Measurements from ENCODE around the gene SLC35B3. TPM values are rescaled to one million over a fixed set of nuclear protein-coding genes. Genes with fewer than 3 reads are reported as not detected.

SLC35B3 gene
- total RNA-seq, 1 donor from 2014 or later, result 12.9 TPM

DNA sequence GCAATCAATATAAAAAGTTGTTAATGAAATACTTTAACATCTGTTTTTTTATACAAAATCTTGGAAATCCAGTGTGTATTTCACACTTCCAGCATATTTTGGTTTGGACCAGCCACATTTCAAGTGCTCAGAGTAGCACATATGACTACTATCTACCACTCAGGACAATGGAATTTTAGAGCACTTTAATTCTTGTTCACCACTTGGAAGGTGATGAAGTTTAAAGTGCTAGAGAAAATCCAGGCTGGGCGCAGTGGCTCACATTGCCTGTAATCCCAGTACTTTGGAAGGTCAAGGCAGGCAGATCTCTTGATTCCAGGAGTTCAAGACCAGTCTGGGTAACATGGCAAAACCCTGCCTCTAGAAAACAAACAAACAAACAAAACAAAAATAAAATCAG lies 6.1 kb upstream of the SLC35B3 start:
- H3K27me3 ChIP-seq (ENCODE audit: control insufficient read depth, insufficient read depth, low read length), result no peaks in the 10 kb centered on the region
- H3K36me3 ChIP-seq (ENCODE audit: control insufficient read depth, insufficient read depth, low read length), result no peaks in the 10 kb centered on the region
- DNase-seq (ENCODE audit: low read depth), result no peak
- H3K4me3 ChIP-seq (ENCODE audit: low read depth, low read length), result no peak overlapping the region
- FAIRE-seq, result no peak
- TF ChIP-seq, protein P1, sequence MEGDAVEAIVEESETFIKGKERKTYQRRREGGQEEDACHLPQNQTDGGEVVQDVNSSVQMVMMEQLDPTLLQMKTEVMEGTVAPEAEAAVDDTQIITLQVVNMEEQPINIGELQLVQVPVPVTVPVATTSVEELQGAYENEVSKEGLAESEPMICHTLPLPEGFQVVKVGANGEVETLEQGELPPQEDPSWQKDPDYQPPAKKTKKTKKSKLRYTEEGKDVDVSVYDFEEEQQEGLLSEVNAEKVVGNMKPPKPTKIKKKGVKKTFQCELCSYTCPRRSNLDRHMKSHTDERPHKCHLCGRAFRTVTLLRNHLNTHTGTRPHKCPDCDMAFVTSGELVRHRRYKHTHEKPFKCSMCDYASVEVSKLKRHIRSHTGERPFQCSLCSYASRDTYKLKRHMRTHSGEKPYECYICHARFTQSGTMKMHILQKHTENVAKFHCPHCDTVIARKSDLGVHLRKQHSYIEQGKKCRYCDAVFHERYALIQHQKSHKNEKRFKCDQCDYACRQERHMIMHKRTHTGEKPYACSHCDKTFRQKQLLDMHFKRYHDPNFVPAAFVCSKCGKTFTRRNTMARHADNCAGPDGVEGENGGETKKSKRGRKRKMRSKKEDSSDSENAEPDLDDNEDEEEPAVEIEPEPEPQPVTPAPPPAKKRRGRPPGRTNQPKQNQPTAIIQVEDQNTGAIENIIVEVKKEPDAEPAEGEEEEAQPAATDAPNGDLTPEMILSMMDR (IDR thresholded peaks at IDR 0.05; ENCODE audit: insufficient read depth, low read length, severe bottlenecking), result no peak

DNA sequence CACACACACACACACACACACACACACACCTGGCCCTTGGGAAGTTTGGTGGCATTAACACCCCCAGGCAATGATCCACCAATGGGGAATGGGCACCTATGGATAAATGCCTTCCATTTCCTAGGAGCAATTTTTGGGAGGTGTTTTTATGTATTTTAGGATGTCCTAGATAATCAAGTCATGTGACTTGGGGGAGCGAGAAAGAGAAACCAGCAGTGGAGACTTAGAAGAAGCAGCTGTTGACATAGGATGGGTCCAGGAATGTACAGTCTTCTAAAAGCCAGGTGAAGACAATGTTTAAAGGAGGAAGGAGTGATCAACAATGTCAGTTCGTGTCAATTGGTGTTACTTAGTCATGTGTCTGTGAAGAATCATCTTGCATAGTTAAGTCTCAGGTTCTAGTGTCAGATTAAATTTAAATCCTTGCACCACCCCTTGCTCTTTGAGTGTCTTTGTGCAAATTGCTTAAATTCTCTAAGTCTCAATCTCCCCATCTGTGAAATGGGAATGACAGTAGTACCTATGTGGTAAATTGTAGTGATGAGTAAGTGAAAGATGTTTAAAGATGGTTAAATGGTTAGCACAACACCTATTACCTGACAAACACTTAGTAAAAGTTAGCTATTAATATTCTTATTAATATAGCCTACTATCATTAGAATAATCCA lies 4.4 kb upstream of the SLC35B3 start:
- Histone ChIP-seq H3K36me3 (ENCODE audit: control insufficient read depth, insufficient read depth, low read length) (no peaks in the 10 kb centered on the region), H3K4me3 (ENCODE audit: low read depth, low read length) (no peak overlapping the region), H3K27me3 (ENCODE audit: control insufficient read depth, insufficient read depth, low read length) (no peaks in the 10 kb centered on the region)
- FAIRE-seq, result no peak
- TF ChIP-seq, protein P1 (IDR thresholded peaks at IDR 0.05; ENCODE audit: insufficient read depth, low read length, severe bottlenecking), result no peak
- DNase-seq (ENCODE audit: low read depth), result no peak

DNA sequence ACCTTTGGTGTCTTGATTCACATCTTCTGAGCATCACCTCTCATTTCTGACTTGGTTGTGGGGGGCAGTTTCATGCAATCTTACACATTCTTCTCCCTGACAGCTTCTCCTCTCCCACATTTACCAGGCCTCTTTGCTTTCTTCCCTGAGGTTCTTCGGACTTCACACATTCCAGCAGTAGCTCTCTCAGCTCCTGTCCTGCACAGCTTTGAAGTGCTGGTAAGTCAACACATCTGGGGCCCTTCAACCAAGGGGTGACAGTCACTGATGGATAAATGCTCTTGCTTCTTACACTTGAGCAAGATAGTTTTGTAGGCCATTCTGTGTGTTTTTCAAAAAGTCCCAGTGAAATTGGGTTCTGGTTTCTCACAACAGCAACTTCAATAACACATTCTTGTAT lies 2.5 kb upstream of the SLC35B3 start:
- no peaks in the 10 kb centered on the region for H3K27me3 ChIP-seq (ENCODE audit: control insufficient read depth, insufficient read depth, low read length)
- DNase-seq (ENCODE audit: low read depth) (no peak), FAIRE-seq (no peak)
- H3K4me3 ChIP-seq (ENCODE audit: low read depth, low read length), result no peak overlapping the region
- TF ChIP-seq, protein P1 (IDR thresholded peaks at IDR 0.05; ENCODE audit: insufficient read depth, low read length, severe bottlenecking), result no peak
- H3K36me3 ChIP-seq (ENCODE audit: control insufficient read depth, insufficient read depth, low read length), result no peaks in the 10 kb centered on the region

DNA sequence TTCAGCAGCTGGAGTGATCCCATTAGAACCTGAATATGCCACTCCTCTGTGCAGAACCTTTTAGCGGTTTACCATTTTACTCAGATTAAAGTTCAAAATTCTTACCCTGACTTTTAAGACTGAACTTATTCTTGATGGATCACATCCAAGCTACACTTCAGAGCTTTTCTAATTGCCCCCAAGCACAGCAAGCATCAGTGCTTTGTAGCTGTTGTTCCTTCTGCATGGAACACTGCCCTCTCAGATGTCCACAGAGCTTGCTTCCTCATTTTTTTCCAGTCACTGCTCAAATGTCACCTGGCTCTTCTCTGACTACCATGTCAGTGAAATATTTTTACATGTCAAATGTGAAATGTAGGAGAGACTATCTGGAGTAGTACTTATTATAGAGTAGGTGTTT lies 1.6 kb upstream of the SLC35B3 start:
- no peak overlapping the region for H3K4me3 ChIP-seq (ENCODE audit: low read depth, low read length)
- H3K27me3 ChIP-seq (ENCODE audit: control insufficient read depth, insufficient read depth, low read length), result no peaks in the 10 kb centered on the region
- TF ChIP-seq, protein P1 (IDR thresholded peaks at IDR 0.05; ENCODE audit: insufficient read depth, low read length, severe bottlenecking), result no peak
- H3K36me3 ChIP-seq (ENCODE audit: control insufficient read depth, insufficient read depth, low read length), result no peaks in the 10 kb centered on the region
- FAIRE-seq (no peak), DNase-seq (ENCODE audit: low read depth) (no peak)

DNA sequence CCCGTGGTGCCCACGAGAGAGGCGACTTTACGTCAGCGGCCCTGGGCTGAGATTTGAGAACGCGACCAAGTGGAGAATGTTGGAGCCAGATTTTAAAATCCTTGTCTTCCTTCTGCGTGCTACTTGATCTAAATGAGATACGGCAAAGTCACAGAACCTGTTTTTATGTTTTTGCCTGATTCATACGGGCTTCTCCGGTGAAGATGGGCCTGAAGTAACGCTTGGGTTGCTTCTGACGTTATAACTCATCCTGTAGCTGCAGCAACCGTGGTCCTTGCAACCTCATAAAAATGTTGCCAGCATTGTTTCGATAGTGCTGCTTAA lies 462 bp upstream of the SLC35B3 start:
- FAIRE-seq (no peak), DNase-seq (ENCODE audit: low read depth) (peak; percentile 62)
- Histone ChIP-seq H3K4me3 (ENCODE audit: low read depth, low read length) (peak overlapping the region; percentile 99), H3K36me3 (ENCODE audit: control insufficient read depth, insufficient read depth, low read length) (no peaks in the 10 kb centered on the region), H3K27me3 (ENCODE audit: control insufficient read depth, insufficient read depth, low read length) (no peaks in the 10 kb centered on the region)
- TF ChIP-seq, protein P1 (IDR thresholded peaks at IDR 0.05; ENCODE audit: insufficient read depth, low read length, severe bottlenecking), result no peak

DNA sequence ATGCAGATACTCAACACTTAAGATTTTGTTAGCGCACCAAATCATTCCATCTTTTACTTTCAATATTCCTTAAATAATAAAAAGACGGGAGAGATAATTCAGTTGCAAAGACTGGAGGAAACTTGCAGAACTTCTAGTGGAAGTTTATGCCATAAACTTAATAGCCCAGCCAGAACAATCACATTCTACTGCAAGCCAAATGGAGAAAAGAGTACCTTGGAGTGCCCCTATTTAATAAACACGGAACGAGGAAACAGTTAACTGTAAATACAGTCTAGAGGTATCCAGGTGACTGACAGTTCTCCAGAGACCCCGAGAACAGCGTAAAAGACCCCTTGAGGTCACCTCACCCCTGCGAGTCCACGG lies 635 bp downstream of the SLC35B3 start:
- H3K36me3 ChIP-seq (ENCODE audit: control insufficient read depth, insufficient read depth, low read length), result no peaks in the 10 kb centered on the region
- TF ChIP-seq, protein P1 (IDR thresholded peaks at IDR 0.05; ENCODE audit: insufficient read depth, low read length, severe bottlenecking), result no peak
- H3K27me3 ChIP-seq (ENCODE audit: control insufficient read depth, insufficient read depth, low read length), result no peaks in the 10 kb centered on the region
- peak; percentile 13 for DNase-seq (ENCODE audit: low read depth)
- FAIRE-seq, result no peak
- H3K4me3 ChIP-seq (ENCODE audit: low read depth, low read length), result peak overlapping the region; percentile 99
